GM12892 (cell line): ENCODE results near the gene FAM20A.

Source experiments
- POLR2A ChIP-seq: IDR thresholded peaks from 2 replicates; pipeline ENCODE4 v1.6.1; 2011; ENCODE audit warnings: low read depth, low read length, control low read depth
- POLR2AphosphoS5 ChIP-seq: IDR thresholded peaks from 2 replicates; pipeline ENCODE4 v1.6.1; 2011; ENCODE audit warnings: low read depth, low read length, control low read depth
- TAF1 ChIP-seq: IDR thresholded peaks from 2 replicates; pipeline ENCODE4 v1.6.1; 2011; ENCODE audit warnings: low read depth, mild to moderate bottlenecking, control low read depth, low read length, borderline replicate concordance

DNA sequence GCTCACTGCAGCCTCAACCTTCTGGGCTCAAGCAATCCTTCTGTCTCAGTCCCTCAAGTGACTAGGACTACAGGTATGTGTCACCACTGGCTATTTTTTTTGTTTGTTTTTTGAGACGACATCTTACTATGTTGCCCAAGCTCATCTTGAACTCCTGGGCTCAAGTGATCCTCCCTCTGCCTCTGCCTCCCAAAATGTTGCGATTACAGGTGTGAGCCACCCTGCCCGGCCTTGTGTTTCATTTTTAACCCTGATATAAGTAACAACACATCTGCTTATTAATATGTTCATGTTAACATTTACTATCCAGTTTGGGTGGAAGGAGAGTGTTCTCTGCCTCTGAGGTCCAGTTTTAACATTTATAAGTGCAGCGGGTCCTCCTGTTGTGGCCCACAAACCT, 3.1 kb downstream of the FAM20A start:
- TF ChIP-seq POLR2AphosphoS5, result no peak
- no peak for TF ChIP-seq POLR2A
- no peak for TF ChIP-seq TAF1
